RWPE1 (cell line): Measurements from ENCODE around the gene DCST1.

Experiments
- CTCF ChIA-PET: fragments of 350-600 bp; sonication (Branson Sonifier 250); formaldehyde crosslinking; extraction: SDS; loops from one replicate; lab custom pipeline; 2021; lab: Yijun Ruan, JAX
- POLR2A ChIA-PET: fragments of 400-600 bp; formaldehyde crosslinking; extraction: SDS; loops from one replicate; lab custom pipeline; 2020; ENCODE audit warnings: antibody characterized with exemption; ENCODE audit not compliant: low non-redundant PET; lab: Yijun Ruan, JAX
- DNase-seq: peaks from one replicate; pipeline ENCODE4 v3.0.0; 2012; ENCODE audit warnings: low spot score
- H3K27ac ChIP-seq: fragments of 450-650 bp; 2 replicates; pipeline ENCODE4 v1.5.1; 2017
- CTCF ChIP-seq: fragments of 450-650 bp; conservative IDR thresholded peaks from 2 replicates; pipeline ENCODE4 v1.5.1; 2017; ENCODE audit warnings: low read depth, mild to moderate bottlenecking

DCST1 gene

GRCh38 chr1:155019377-155020245 is 14.0 kb upstream of the DCST1 start:
- ChIA-PET CTCF (interaction anchor here (0.6 to 1.7 kb wide), 2 partner anchors 18 to 39 kb away, joined by 3 to 4 read pairs; no protein-coding TSS in a partner anchor), POLR2A (no interaction called here)
- H3K27ac ChIP-seq: peak overlapping the region; percentile 100
- DNase-seq: no peak
- no peak for TF ChIP-seq CTCF

- no peak for DNase-seq
- POLR2A ChIA-PET: no interaction called here
- no peak for TF ChIP-seq CTCF
- peak overlapping the region; percentile 100 for H3K27ac ChIP-seq
- CTCF ChIA-PET: interaction anchor here (0.6 to 1.7 kb wide), 5 partner anchors 21 to 609 kb away, joined by 4 to 5 read pairs (median 4); no protein-coding TSS in a partner anchor
Observed at GRCh38 chr1:155022136-155022926, 11.3 kb upstream of the DCST1 start.

GRCh38 chr1:155022927-155023236 is 10.7 kb upstream of the DCST1 start:
- peak overlapping the region; percentile 100 for H3K27ac ChIP-seq
- ChIA-PET CTCF (interaction anchor here (0.6 to 1.7 kb wide), 5 partner anchors 21 to 610 kb away, joined by 3 to 5 read pairs (median 4); no protein-coding TSS in a partner anchor), POLR2A (no interaction called here)
- no peak for TF ChIP-seq CTCF
- no peak for DNase-seq

GRCh38 chr1:155023627-155024026 is 10.0 kb upstream of the DCST1 start:
- DNase-seq: no peak
- ChIA-PET POLR2A (no interaction called here), CTCF (interaction anchor here (0.8 to 1.5 kb wide), 3 partner anchors 22 to 27 kb away, joined by 3 to 4 read pairs (median 4); no protein-coding TSS in a partner anchor)
- TF ChIP-seq CTCF: no peak
- peak overlapping the region; percentile 100 for H3K27ac ChIP-seq

GRCh38 chr1:155024315-155024714 is 9.3 kb upstream of the DCST1 start:
- DNase-seq: no peak
- TF ChIP-seq CTCF: no peak

GRCh38 chr1:155026154-155026553 is 7.5 kb upstream of the DCST1 start:
- ChIA-PET CTCF (interaction anchor here (0.6 to 0.8 kb wide), 2 partner anchors 34 to 429 kb away, joined by 3 read pairs; no protein-coding TSS in a partner anchor), POLR2A (no interaction called here)
- H3K27ac ChIP-seq: peak overlapping the region; percentile 26
- TF ChIP-seq CTCF: no peak
- no peak for DNase-seq

More at GRCh38 chr1:155024315-155024714, 9.3 kb upstream of the DCST1 start:
- POLR2A ChIA-PET: no interaction called here
- H3K27ac ChIP-seq: no peak overlapping the region
- CTCF ChIA-PET: no interaction called here
